Measurements from ENCODE around the gene ARHGAP23.
A peak's percentile ranks its signal among the peaks of the same experiment; 100 is the strongest.
"Not testable (repeated sequence)": the region's sequence is repeated elsewhere in the genome, so short reads cannot be mapped to it uniquely, and the experiment has no call there.

The ARHGAP23 gene

GRCh38 chr17:38485681-38486298, 57.5 kb downstream of the ARHGAP23 start:
- not testable (repeated sequence) for DNase-seq (ENCODE audit: low read depth)

- not testable (repeated sequence) for DNase-seq (ENCODE audit: low read depth)
Observed at GRCh38 chr17:38489774-38490173, 61.5 kb downstream of the ARHGAP23 start.

- DNase-seq (ENCODE audit: low read depth), result not testable (repeated sequence)
Observed at GRCh38 chr17:38491346-38492066, 63.2 kb downstream of the ARHGAP23 start.

- peak; percentile 81 for DNase-seq (ENCODE audit: low read depth)
Observed at GRCh38 chr17:38492067-38493040, 64.1 kb downstream of the ARHGAP23 start.

GRCh38 chr17:38494152-38494551, 65.9 kb downstream of the ARHGAP23 start:
- not testable (repeated sequence) for DNase-seq (ENCODE audit: low read depth)

GRCh38 chr17:38497656-38498055, 69.4 kb downstream of the ARHGAP23 start:
- not testable (repeated sequence) for DNase-seq (ENCODE audit: low read depth)

- DNase-seq (ENCODE audit: low read depth), result no peak
Observed at GRCh38 chr17:38498353-38498752, 70.1 kb downstream of the ARHGAP23 start.

GRCh38 chr17:38499230-38499629, 71.0 kb downstream of the ARHGAP23 start:
- DNase-seq (ENCODE audit: low read depth), result not testable (repeated sequence)

GRCh38 chr17:38501718-38502117, 73.5 kb downstream of the ARHGAP23 start:
- not testable (repeated sequence) for DNase-seq (ENCODE audit: low read depth)

GRCh38 chr17:38503286-38503913, 75.1 kb downstream of the ARHGAP23 start:
- not testable (repeated sequence) for DNase-seq (ENCODE audit: low read depth)

- no peak for DNase-seq (ENCODE audit: low read depth)
Observed at GRCh38 chr17:38504216-38504615, 76.0 kb downstream of the ARHGAP23 start.

- no peak for DNase-seq (ENCODE audit: low read depth)
Observed at GRCh38 chr17:38507436-38507835, 79.2 kb downstream of the ARHGAP23 start.

GRCh38 chr17:38507921-38508569, 79.8 kb downstream of the ARHGAP23 start:
- no peak for DNase-seq (ENCODE audit: low read depth)

- DNase-seq (ENCODE audit: low read depth), result no peak
Observed at GRCh38 chr17:38508570-38508950, 80.3 kb downstream of the ARHGAP23 start.

GRCh38 chr17:38508954-38509771, 80.9 kb downstream of the ARHGAP23 start:
- peak; percentile 89 for DNase-seq (ENCODE audit: low read depth)

GRCh38 chr17:38509772-38510420, 81.6 kb downstream of the ARHGAP23 start:
- no peak for DNase-seq (ENCODE audit: low read depth)

- no peak for DNase-seq (ENCODE audit: low read depth)
Observed at GRCh38 chr17:38510421-38511149, 82.3 kb downstream of the ARHGAP23 start.

- DNase-seq (ENCODE audit: low read depth), result peak; percentile 75
Observed at GRCh38 chr17:38511150-38512108, 83.2 kb downstream of the ARHGAP23 start.
